GM23338 (cell line): Measurements from ENCODE around the gene ST8SIA4. TPM values are rescaled to one million over a fixed set of nuclear protein-coding genes. Genes with fewer than 3 reads are reported as not detected.

Experiments
- ATAC-seq: fragments of 200-7000 bp; cut with Tn5 transposase; 3 replicates; pipeline ENCODE4 v1.9.1; 2020
- DNase-seq: peaks from one replicate; pipeline ENCODE4 v3.0.0-alpha.2; 2015; ENCODE audit warnings: low spot score
- H2AFZ ChIP-seq: fragments of 200-600 bp; sonication (generic); 2 replicates; pipeline ENCODE4 v1.8.0; 2016; ENCODE audit warnings: antibody characterized with exemption, mild to moderate bottlenecking, moderate library complexity
- H3F3A ChIP-seq: fragments of 200-600 bp; sonication (generic); replicated peaks from 2 replicates; pipeline ENCODE4 v1.8.0; 2017; ENCODE audit warnings: antibody characterized with exemption, mixed run types, low read depth
- H3K27ac ChIP-seq: fragments of 200-600 bp; sonication (generic); 2 replicates; pipeline ENCODE4 v1.6.1; 2016; ENCODE audit warnings: low read depth
- H3K27me3 ChIP-seq: fragments of 200-600 bp; sonication (generic); 2 replicates; pipeline ENCODE4 v1.8.0; 2016; ENCODE audit warnings: mild to moderate bottlenecking, mixed run types, moderate library complexity; ENCODE audit not compliant: insufficient read depth
- H3K36me3 ChIP-seq: fragments of 200-600 bp; sonication (generic); 2 replicates; pipeline ENCODE4 v1.8.0; 2016; ENCODE audit warnings: mild to moderate bottlenecking; ENCODE audit not compliant: insufficient read depth
- H3K4me1 ChIP-seq: fragments of 200-600 bp; sonication (generic); 2 replicates; pipeline ENCODE4 v1.8.0; 2016; ENCODE audit warnings: mild to moderate bottlenecking, moderate library complexity; ENCODE audit not compliant: insufficient read depth
- H3K4me2 ChIP-seq: fragments of 200-600 bp; sonication (generic); 2 replicates; pipeline ENCODE4 v1.7.1; 2017; ENCODE audit warnings: mixed run types
- H3K4me3 ChIP-seq: fragments of 200-600 bp; sonication (generic); 2 replicates; pipeline ENCODE4 v1.6.1; 2016; ENCODE audit warnings: mixed run types
- H3K79me2 ChIP-seq: fragments of 200-600 bp; sonication (generic); replicated peaks from 2 replicates; pipeline ENCODE4 v1.8.0; 2017; ENCODE audit warnings: mild to moderate bottlenecking; ENCODE audit not compliant: insufficient read depth
- H3K9me2 ChIP-seq: fragments of 200-600 bp; sonication (generic); 2 replicates; pipeline ENCODE4 v1.8.0; 2017; ENCODE audit not compliant: insufficient read depth
- H4K20me1 ChIP-seq: fragments of 200-600 bp; sonication (generic); replicated peaks from 2 replicates; pipeline ENCODE4 v1.8.0; 2017; ENCODE audit warnings: mild to moderate bottlenecking; ENCODE audit not compliant: insufficient read depth
- H3K27ac Mint-ChIP-seq: 2 replicates; pipeline ENCODE4 v1.8.0; 2020; ENCODE audit warnings: inconsistent platforms, mild to moderate bottlenecking, moderate library complexity, mixed read lengths
- H3K27me3 Mint-ChIP-seq: 3 replicates; pipeline ENCODE4 v1.8.0; 2022; ENCODE audit warnings: low read depth, mild to moderate bottlenecking, moderate library complexity, mixed read lengths, inconsistent platforms; ENCODE audit not compliant: insufficient read depth, poor library complexity
- H3K36me3 Mint-ChIP-seq: 3 replicates; pipeline ENCODE4 v1.8.0; 2021; ENCODE audit warnings: low read depth, mild to moderate bottlenecking, inconsistent platforms, moderate library complexity, mixed read lengths
- H3K4me1 Mint-ChIP-seq: 3 replicates; pipeline ENCODE4 v1.8.0; 2020; ENCODE audit warnings: mild to moderate bottlenecking, inconsistent platforms, mixed read lengths
- H3K4me3 Mint-ChIP-seq: 3 replicates; pipeline ENCODE4 v1.8.0; 2021; ENCODE audit warnings: moderate library complexity, mild to moderate bottlenecking, inconsistent platforms, mixed read lengths
- H3K9me3 Mint-ChIP-seq: 3 replicates; pipeline ENCODE4 v1.8.0; 2020; ENCODE audit warnings: moderate library complexity, mild to moderate bottlenecking, inconsistent platforms, mixed read lengths
- CREB1 ChIP-seq: fragments of 250-450 bp; sonication (Bioruptor Pico); IDR thresholded peaks from 2 replicates; pipeline ENCODE4 v1.5.0; 2020; ENCODE audit warnings: low read depth, mild to moderate bottlenecking, moderate library complexity
- EZH2 ChIP-seq: fragments of 200-600 bp; sonication (generic); IDR thresholded peaks from one replicate; pipeline ENCODE4 v1.8.0; 2017; ENCODE audit warnings: antibody characterized with exemption, mild to moderate bottlenecking, low read depth; ENCODE audit not compliant: unreplicated experiment
- EZH2phosphoT487 ChIP-seq: fragments of 200-600 bp; sonication (generic); IDR thresholded peaks from one replicate; pipeline ENCODE4 v1.8.1; 2018; ENCODE audit warnings: antibody characterized with exemption; ENCODE audit not compliant: unreplicated experiment
- JUNB ChIP-seq: IDR thresholded peaks from one replicate; pipeline ENCODE4 v1.6.1; 2016; ENCODE audit warnings: antibody characterized with exemption; ENCODE audit not compliant: unreplicated experiment
- NANOG ChIP-seq: IDR thresholded peaks from 2 replicates; pipeline ENCODE4 v1.6.1; 2016; ENCODE audit warnings: antibody characterized with exemption, borderline replicate concordance
- POLR2AphosphoS5 ChIP-seq: IDR thresholded peaks from 2 replicates; pipeline ENCODE4 v1.6.1; 2016; ENCODE audit warnings: antibody characterized with exemption, low read depth
- STAT1 ChIP-seq: IDR thresholded peaks from one replicate; pipeline ENCODE4 v1.6.1; 2016; ENCODE audit warnings: antibody characterized with exemption; ENCODE audit not compliant: unreplicated experiment
- ZNF114 ChIP-seq: fragments of 250-450 bp; sonication (Bioruptor Pico); IDR thresholded peaks from 2 replicates; pipeline ENCODE4 v1.5.0; 2020; ENCODE audit warnings: mild to moderate bottlenecking, moderate library complexity
- ZNF331 ChIP-seq: fragments of 250-450 bp; sonication (Bioruptor Pico); IDR thresholded peaks from 2 replicates; pipeline ENCODE4 v1.5.0; 2020; ENCODE audit warnings: low read depth, mild to moderate bottlenecking, moderate library complexity
- polyA plus RNA-seq: library from polyadenylated mRNA; unstranded; fragments of >200 nt; fragmentation: Nextera tagmentation; extraction: Ambion mirVana; gene quantifications from 2 replicates; pipeline ENCODE4 v1.2.1, GENCODE V29; 2016
- total RNA-seq: library from RNA; depleted of rRNA; stranded (reverse); fragments of >200 nt; shearing (Covaris generic); gene quantifications from 2 replicates; pipeline ENCODE4 v1.2.3, GENCODE V29; 2014
- TF ChIP-seq, protein P1 (sequence below), 2 experiments: fragments of 200-600 bp in 1 of 2; sonication (generic) in 1 of 2; conservative IDR thresholded peaks; 2 replicates each; pipeline versions ENCODE4 v1.5.1 to v1.6.1; 2016 to 2017; ENCODE audit warnings: antibody characterized with exemption in 2 of 2, low read depth in 2 of 2, mild to moderate bottlenecking in 2 of 2, moderate library complexity in 1 of 2
- TF ChIP-seq, protein P2 (sequence below): fragments of 250-450 bp; sonication (Bioruptor Pico); IDR thresholded peaks from 2 replicates; pipeline ENCODE4 v1.5.0; 2020; ENCODE audit warnings: mild to moderate bottlenecking, moderate library complexity
- TF ChIP-seq, protein P3 (sequence below): IDR thresholded peaks from one replicate; pipeline ENCODE4 v1.6.1; 2018; ENCODE audit warnings: antibody characterized with exemption; ENCODE audit not compliant: unreplicated experiment
- TF ChIP-seq, protein P4 (sequence below): IDR thresholded peaks from 2 replicates; pipeline ENCODE4 v1.6.1; 2016; ENCODE audit warnings: antibody characterized with exemption

Gene ST8SIA4
- total and polyA plus RNA-seq, 2 experiments from 2014 or later = 0.11 to 0.28 TPM

DNA sequence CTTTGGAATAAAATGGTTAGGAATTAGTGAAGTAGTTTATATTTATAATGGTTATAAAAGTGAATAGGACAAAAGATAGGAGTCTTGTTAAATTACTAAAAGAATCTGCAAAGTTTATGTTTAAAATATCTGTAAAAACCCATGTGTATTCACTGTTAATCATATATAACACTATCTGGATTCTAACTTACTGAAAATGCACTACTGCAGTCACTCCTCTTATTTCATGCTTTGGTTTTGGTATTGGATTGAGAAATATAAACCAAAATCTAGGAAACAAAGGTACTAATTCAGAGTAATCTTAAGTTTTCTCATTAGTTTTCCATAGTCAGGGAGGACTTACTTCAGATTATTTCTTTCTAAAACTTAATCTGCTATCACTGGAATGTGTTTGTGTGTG is 49.5 kb downstream of the ST8SIA4 start:
- Histone ChIP-seq H3K79me2 (no peaks in the 10 kb centered on the region), H3K4me2 (no peak overlapping the region), H3K27ac (no peak overlapping the region), H3K36me3 (no peaks in the 10 kb centered on the region), H3K4me1 (no peaks in the 10 kb centered on the region), H3K27me3 (no peaks in the 10 kb centered on the region), H4K20me1 (no peaks in the 10 kb centered on the region), H3K9me2 (no peaks in the 10 kb centered on the region), H2AFZ (no peak overlapping the region), H3K4me3 (no peak overlapping the region), H3F3A (no peaks in the 10 kb centered on the region)
- TF ChIP-seq, protein P1, sequence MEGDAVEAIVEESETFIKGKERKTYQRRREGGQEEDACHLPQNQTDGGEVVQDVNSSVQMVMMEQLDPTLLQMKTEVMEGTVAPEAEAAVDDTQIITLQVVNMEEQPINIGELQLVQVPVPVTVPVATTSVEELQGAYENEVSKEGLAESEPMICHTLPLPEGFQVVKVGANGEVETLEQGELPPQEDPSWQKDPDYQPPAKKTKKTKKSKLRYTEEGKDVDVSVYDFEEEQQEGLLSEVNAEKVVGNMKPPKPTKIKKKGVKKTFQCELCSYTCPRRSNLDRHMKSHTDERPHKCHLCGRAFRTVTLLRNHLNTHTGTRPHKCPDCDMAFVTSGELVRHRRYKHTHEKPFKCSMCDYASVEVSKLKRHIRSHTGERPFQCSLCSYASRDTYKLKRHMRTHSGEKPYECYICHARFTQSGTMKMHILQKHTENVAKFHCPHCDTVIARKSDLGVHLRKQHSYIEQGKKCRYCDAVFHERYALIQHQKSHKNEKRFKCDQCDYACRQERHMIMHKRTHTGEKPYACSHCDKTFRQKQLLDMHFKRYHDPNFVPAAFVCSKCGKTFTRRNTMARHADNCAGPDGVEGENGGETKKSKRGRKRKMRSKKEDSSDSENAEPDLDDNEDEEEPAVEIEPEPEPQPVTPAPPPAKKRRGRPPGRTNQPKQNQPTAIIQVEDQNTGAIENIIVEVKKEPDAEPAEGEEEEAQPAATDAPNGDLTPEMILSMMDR (conservative IDR thresholded peaks at IDR 0.05; ENCODE audit: low read depth in 2 of 2) = no peak
- TF ChIP-seq ZNF331 (CRISPR knock-in tag) (no peak), EZH2 (no peak), POLR2AphosphoS5 (no peak), CREB1 (CRISPR knock-in tag) (no peak), STAT1 (no peak), ZNF114 (CRISPR knock-in tag) (no peak), NANOG (no peak), JUNB (no peak), EZH2phosphoT487 (no peak)
- TF ChIP-seq, protein P2, sequence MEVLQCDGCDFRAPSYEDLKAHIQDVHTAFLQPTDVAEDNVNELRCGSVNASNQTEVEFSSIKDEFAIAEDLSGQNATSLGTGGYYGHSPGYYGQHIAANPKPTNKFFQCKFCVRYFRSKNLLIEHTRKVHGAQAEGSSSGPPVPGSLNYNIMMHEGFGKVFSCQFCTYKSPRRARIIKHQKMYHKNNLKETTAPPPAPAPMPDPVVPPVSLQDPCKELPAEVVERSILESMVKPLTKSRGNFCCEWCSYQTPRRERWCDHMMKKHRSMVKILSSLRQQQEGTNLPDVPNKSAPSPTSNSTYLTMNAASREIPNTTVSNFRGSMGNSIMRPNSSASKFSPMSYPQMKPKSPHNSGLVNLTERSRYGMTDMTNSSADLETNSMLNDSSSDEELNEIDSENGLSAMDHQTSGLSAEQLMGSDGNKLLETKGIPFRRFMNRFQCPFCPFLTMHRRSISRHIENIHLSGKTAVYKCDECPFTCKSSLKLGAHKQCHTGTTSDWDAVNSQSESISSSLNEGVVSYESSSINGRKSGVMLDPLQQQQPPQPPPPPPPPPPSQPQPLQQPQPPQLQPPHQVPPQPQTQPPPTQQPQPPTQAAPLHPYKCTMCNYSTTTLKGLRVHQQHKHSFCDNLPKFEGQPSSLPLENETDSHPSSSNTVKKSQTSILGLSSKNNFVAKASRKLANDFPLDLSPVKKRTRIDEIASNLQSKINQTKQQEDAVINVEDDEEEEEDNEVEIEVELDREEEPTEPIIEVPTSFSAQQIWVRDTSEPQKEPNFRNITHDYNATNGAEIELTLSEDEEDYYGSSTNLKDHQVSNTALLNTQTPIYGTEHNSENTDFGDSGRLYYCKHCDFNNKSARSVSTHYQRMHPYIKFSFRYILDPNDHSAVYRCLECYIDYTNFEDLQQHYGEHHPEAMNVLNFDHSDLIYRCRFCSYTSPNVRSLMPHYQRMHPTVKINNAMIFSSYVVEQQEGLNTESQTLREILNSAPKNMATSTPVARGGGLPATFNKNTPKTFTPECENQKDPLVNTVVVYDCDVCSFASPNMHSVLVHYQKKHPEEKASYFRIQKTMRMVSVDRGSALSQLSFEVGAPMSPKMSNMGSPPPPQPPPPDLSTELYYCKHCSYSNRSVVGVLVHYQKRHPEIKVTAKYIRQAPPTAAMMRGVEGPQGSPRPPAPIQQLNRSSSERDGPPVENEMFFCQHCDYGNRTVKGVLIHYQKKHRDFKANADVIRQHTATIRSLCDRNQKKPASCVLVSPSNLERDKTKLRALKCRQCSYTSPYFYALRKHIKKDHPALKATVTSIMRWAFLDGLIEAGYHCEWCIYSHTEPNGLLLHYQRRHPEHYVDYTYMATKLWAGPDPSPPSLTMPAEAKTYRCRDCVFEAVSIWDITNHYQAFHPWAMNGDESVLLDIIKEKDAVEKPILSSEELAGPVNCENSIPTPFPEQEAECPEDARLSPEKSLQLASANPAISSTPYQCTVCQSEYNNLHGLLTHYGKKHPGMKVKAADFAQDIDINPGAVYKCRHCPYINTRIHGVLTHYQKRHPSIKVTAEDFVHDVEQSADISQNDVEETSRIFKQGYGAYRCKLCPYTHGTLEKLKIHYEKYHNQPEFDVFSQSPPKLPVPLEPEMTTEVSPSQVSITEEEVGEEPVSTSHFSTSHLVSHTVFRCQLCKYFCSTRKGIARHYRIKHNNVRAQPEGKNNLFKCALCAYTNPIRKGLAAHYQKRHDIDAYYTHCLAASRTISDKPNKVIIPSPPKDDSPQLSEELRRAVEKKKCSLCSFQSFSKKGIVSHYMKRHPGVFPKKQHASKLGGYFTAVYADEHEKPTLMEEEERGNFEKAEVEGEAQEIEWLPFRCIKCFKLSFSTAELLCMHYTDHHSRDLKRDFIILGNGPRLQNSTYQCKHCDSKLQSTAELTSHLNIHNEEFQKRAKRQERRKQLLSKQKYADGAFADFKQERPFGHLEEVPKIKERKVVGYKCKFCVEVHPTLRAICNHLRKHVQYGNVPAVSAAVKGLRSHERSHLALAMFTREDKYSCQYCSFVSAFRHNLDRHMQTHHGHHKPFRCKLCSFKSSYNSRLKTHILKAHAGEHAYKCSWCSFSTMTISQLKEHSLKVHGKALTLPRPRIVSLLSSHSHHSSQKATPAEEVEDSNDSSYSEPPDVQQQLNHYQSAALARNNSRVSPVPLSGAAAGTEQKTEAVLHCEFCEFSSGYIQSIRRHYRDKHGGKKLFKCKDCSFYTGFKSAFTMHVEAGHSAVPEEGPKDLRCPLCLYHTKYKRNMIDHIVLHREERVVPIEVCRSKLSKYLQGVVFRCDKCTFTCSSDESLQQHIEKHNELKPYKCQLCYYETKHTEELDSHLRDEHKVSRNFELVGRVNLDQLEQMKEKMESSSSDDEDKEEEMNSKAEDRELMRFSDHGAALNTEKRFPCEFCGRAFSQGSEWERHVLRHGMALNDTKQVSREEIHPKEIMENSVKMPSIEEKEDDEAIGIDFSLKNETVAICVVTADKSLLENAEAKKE = no peak
- TF ChIP-seq, protein P3, sequence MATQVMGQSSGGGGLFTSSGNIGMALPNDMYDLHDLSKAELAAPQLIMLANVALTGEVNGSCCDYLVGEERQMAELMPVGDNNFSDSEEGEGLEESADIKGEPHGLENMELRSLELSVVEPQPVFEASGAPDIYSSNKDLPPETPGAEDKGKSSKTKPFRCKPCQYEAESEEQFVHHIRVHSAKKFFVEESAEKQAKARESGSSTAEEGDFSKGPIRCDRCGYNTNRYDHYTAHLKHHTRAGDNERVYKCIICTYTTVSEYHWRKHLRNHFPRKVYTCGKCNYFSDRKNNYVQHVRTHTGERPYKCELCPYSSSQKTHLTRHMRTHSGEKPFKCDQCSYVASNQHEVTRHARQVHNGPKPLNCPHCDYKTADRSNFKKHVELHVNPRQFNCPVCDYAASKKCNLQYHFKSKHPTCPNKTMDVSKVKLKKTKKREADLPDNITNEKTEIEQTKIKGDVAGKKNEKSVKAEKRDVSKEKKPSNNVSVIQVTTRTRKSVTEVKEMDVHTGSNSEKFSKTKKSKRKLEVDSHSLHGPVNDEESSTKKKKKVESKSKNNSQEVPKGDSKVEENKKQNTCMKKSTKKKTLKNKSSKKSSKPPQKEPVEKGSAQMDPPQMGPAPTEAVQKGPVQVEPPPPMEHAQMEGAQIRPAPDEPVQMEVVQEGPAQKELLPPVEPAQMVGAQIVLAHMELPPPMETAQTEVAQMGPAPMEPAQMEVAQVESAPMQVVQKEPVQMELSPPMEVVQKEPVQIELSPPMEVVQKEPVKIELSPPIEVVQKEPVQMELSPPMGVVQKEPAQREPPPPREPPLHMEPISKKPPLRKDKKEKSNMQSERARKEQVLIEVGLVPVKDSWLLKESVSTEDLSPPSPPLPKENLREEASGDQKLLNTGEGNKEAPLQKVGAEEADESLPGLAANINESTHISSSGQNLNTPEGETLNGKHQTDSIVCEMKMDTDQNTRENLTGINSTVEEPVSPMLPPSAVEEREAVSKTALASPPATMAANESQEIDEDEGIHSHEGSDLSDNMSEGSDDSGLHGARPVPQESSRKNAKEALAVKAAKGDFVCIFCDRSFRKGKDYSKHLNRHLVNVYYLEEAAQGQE = no peak
- TF ChIP-seq, protein P4, sequence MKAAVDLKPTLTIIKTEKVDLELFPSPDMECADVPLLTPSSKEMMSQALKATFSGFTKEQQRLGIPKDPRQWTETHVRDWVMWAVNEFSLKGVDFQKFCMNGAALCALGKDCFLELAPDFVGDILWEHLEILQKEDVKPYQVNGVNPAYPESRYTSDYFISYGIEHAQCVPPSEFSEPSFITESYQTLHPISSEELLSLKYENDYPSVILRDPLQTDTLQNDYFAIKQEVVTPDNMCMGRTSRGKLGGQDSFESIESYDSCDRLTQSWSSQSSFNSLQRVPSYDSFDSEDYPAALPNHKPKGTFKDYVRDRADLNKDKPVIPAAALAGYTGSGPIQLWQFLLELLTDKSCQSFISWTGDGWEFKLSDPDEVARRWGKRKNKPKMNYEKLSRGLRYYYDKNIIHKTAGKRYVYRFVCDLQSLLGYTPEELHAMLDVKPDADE = no peak
- H3K27me3 Mint-ChIP-seq = peaks cover 3% of the 10 kb centered on the region
- no peak for ATAC-seq
- no peaks in the 10 kb centered on the region for H3K36me3 Mint-ChIP-seq
- no peaks in the 10 kb centered on the region for H3K9me3 Mint-ChIP-seq
- DNase-seq = no peak
- H3K27ac Mint-ChIP-seq = no peak overlapping the region
- H3K4me1 Mint-ChIP-seq = no peaks in the 10 kb centered on the region
- H3K4me3 Mint-ChIP-seq = no peak overlapping the region
